GM10847 (cell line): ENCODE results near the gene PDXK.
A peak's percentile ranks its signal among the peaks of the same experiment; 100 is the strongest.

Source experiments
- POLR2A ChIP-seq: IDR thresholded peaks from 2 replicates; pipeline ENCODE4 v1.6.1; 2011; ENCODE audit not compliant: insufficient read length; ENCODE audit errors: extremely low read depth

The PDXK gene

DNA sequence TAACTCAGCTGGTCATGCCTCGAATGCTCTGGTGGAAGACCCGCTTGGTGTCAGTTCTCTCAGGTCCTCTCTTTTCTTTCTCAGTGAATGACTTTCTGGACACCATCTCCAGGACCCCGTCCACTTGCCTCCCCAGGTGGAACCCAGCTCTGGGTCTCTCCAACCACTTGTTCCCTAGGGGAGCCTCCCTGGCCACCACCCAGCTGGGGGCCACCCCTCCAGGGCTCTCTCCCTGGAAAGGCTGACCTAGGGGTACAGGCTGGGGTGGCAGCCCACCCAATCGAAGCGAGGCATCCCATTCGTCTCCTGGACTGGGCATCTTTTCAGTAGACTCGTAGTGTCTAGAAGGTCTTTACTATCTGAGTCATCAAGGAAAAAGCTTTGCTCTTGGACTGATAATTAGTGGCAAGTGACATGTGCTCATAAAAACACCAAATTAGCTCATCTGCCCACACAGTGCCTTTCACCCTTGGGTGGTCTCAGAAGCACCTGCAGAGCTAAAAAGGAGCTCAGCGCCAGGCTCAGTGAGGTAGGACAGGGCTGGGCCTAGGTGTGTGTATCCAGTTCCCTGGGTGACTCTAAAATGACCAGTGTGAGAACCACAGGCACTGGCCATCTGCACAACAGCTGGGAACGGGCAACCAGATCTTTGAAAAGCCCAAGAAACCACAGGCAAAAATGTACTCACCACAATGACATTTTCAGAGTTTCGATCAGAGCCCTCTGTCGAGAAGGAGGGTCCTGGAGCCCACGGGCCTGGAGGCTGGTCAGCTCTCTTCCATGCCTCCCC, 2.4 kb upstream of the PDXK start:
- no peak for TF ChIP-seq POLR2A

DNA sequence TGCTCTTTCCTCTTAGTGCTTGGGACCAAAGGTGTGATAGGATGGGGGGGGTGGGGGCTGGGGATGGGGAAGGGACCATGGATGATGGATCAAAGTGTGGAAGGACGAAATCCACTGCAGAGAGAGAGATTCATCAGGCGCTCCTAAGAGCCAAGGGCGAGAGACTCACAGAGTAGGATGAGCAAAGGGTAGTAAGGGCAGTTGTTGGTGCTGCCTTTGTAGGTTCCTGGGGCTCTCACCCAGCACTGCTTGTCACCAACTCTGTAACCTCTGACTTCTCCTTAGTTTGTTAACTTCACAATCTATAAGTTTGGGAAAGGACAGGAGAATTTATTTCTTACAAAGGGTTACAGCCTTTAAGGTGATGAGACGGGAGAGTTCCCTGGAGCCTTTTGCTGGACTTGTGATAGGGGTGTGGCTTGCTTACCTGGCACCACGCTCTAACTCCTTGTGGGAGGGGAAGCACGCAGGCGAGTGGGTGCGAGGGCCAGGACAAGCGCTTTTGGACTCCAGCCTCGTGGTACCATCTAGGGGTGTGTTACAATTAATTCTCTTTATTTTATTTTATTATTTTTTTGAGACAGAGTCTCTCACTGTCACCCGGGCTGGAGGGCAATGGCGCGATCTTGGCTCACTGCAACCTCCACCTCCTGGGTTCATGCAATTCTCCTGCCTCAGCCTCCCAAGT, 1.6 kb upstream of the PDXK start:
- TF ChIP-seq POLR2A = no peak

- TF ChIP-seq POLR2A = no peak
These were observed 710 bp upstream of the PDXK start for GRCh38 chr21:43717967-43718871.

DNA sequence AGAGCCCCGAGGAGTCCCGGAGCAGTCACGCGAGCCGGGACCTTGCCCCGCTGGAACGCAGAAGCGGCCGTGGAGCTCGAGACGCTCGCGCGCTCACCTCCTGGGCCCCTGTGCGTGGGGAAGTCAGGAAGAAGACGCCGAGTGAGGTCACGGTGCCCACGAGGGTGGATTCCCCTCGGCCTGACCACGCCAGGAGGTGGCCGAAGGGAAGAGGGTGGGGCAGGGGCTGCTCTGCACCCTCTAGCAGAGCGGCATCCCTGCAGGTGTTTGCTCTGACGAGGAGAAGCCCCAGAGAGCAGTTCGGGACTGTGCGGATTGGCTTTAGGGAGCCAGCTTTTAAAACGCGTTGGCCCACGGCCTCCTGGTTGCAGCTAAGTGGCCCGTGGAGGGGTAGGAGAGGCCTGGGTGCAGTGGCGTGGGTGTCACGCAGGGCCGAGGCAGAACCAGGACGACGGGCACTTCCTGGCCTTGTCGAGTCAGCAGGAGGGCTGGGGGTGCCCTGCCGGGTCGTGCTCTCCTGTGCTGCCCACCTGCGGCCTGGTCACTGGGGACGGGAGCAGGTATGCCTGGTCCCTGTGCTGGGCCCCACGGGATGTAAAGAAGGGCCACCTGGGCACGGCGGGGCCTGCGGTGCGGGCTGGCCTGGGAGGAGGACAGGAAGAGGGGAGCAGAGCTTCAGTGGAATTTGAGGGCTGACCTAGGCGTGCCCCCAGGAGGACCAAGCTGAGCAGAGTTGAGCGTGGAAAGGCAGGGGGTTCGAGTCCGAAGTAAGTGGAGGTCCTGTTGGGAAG, 1.0 kb downstream of the PDXK start:
- no peak for TF ChIP-seq POLR2A

DNA sequence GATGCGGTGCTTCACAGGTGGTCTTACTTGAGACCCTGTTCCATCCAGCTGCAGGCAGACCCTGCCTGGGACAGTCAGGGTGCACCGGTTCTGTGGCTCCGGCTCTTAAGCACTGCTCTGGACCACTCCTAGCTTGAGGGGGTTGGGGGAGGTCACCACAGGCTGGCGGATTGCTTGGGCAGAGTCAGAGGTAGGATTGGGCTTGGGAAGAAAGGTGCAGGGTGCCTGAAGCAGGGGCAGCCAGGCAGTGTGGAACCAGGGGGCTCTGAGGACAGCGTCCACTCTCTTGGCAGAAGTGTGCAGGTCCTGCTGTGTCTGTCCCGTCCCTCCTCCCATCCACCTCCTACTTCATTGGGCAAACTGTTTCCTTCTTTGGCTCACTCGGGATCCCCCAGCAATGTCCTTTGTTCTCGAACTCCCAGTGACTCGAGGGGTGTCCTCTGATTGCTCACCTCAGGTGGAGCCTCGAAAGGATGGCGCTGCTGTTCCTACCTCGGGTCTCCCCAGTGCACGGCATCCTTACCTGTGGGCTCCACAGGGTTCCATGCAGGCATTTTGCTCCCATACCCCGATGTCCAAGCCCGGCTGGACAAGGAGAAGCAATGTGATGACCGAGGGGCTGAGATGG, 1.7 kb downstream of the PDXK start:
- TF ChIP-seq POLR2A = no peak

DNA sequence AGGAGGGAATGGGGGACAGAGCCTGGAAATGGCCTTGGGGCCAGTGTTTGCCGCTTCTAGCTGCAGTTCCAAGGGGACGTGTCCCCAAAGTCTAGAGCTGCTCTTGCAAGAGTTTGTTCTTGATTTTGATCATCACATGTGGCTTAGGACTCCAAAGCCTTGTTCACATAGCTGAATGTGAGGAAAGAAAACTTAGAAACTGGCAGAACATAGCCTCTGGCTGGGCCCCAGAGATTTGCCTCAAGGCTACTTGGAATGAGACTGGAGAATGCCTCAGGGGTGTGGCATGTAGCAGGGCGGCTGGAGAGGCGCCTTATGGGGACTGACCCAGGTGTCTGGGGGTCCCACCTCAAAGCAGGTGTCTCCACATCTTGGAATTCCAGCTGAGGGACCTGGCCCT, 2.3 kb downstream of the PDXK start:
- no peak for TF ChIP-seq POLR2A

- no peak for TF ChIP-seq POLR2A
These were observed 3.0 kb downstream of the PDXK start for GRCh38 chr21:43721939-43722338.

DNA sequence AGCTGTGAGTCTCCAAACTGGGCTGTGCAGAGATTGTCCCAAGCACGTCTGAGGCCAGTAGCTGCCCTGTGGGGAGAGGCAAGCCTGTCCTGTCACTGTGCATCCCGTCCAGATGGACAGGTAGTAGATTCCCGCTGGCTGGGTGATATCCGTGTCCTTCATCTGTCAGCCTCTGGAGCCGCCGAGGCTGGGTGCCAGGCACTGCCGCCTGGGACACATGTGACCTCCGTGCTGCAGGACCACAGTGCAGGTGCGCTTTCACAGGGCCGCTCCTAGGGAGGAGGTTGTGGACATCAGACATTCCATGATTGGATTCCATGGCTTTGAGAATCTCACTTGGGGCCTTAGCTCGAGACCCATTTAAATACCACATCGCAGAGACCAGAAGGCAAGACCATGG, 4.7 kb downstream of the PDXK start:
- no peak for TF ChIP-seq POLR2A

GRCh38 chr21:43726686-43727518, 8.0 kb downstream of the PDXK start:
- no peak for TF ChIP-seq POLR2A

DNA sequence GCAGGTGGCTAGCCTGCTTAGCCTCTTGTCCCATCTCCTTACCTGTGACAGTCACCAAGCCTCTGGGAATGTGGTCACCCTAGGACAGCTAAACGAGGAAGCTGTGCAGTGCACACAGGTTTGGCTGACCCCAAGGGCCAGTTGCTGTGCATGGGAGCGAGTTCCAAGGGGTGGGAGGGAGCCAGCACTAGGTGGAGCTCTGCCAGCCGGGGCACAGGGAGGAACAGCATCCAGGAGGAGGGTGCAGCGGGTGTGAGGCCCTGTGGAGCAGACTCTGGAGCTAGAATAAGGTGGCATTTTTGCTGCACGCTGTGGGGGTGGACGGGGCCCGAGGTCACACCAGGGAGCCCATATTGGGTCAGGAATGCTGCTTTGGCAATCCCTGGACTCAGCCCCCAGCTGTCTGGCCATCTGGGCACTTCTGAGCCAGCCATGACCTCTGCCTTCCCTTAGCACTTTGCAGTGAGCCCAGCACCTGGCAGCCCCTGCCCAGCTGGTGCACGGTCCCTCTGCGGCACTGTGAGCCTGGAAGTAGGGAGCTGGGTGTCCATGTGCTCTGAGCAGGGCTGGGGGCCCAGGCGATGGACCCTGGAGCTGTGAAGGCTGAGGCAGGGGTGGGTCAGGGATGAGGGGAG, 8.7 kb downstream of the PDXK start:
- no peak for TF ChIP-seq POLR2A

DNA sequence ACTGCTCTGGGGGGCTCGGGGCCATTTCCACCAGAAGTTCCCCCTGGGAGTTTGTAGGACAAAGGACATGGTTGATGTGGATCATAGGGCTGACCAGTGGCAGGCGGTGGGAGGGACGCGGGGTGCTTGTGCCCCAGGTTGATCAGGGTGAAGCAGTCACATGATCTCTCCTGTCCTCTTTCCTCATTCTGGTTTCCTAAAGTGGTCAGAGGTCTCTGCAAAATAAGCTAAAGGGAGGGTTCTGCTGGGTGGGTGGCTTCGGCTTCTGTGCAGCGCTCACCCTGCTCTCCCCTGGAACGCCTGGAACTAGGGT, 9.2 kb downstream of the PDXK start:
- no peak for TF ChIP-seq POLR2A

- TF ChIP-seq POLR2A = peak; percentile 49
These were observed 9.8 kb downstream of the PDXK start for GRCh38 chr21:43728467-43729390.

DNA sequence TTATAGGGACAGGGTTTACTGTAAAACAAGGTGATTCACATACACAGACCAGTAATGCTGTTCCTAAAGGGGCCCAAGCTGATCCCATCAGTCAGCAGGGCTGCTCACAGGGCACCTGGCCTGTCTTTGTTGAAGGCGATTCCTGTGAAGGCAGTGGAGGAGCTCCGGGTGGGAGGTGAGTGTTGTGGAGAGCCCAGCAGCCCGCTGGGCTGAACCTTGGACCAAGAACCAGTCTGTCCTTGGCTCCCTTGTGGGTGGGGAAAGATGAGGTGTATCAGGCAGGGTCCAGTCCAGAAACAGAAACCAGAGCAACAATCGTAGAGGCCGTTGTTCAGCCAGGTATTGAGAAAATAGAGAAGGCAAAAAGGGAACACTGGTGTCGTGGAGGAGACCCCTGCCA, 12.5 kb downstream of the PDXK start:
- no peak for TF ChIP-seq POLR2A
